ENCODE results near the gene UBXN1.

The UBXN1 gene

GRCh38 chr11:62627713-62628112, 51.2 kb downstream of the UBXN1 start:
- no peak for DNase-seq
